ENCODE results near the gene AHRR.
"Not testable (repeated sequence)": the region's sequence is repeated elsewhere in the genome, so short reads cannot be mapped to it uniquely, and the experiment has no call there.

Gene AHRR

DNA sequence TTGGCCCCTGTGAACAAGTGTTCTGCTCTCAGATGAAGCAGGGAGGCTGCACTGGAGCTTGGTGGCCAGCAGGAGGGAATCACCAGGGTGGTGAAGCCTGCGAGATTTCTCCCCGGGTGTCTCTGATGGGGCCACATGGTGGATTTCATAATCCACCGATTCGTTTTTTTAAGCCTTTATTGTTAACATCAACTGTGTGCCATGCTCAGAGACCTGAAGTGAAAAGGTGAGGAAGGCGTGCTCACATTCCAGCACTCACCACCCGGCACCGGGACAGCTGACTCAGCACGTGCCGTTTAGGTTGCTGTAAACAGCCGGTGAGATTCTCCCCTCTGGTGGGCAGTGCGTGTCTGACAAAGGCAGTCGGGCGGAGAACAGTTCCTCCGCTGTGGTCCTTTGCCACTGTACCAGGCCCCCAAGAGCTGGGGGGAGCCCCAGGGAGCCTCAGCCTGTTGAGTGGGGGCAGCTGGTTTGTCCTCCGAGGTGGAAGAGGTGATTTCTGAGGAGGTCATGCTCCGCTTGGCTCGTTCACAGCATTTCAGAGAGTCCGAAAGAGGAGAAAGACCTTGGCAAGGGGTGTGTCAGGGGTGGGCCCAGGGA, 12.7 kb upstream of the AHRR start:
- Histone ChIP-seq H3K4me3 (ENCODE audit: severe bottlenecking) (no peak overlapping the region), H3K27me3 (ENCODE audit: insufficient read depth, poor library complexity, severe bottlenecking) (no peaks in the 10 kb centered on the region), H3K27ac (ENCODE audit: poor library complexity, severe bottlenecking) (no peak overlapping the region), H3K36me3 (ENCODE audit: low read depth) (peaks cover 60% of the 10 kb centered on the region), H3K4me1 (ENCODE audit: insufficient read depth, poor library complexity, severe bottlenecking) (peaks cover 10% of the 10 kb centered on the region), H3K9me3 (ENCODE audit: severe bottlenecking) (no peaks in the 10 kb centered on the region)
- TF ChIP-seq, protein P1, sequence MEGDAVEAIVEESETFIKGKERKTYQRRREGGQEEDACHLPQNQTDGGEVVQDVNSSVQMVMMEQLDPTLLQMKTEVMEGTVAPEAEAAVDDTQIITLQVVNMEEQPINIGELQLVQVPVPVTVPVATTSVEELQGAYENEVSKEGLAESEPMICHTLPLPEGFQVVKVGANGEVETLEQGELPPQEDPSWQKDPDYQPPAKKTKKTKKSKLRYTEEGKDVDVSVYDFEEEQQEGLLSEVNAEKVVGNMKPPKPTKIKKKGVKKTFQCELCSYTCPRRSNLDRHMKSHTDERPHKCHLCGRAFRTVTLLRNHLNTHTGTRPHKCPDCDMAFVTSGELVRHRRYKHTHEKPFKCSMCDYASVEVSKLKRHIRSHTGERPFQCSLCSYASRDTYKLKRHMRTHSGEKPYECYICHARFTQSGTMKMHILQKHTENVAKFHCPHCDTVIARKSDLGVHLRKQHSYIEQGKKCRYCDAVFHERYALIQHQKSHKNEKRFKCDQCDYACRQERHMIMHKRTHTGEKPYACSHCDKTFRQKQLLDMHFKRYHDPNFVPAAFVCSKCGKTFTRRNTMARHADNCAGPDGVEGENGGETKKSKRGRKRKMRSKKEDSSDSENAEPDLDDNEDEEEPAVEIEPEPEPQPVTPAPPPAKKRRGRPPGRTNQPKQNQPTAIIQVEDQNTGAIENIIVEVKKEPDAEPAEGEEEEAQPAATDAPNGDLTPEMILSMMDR (IDR thresholded peaks at IDR 0.05; ENCODE audit: poor library complexity, severe bottlenecking): peak; percentile 50
- DNase-seq (ENCODE audit: low spot score) (peak; percentile 89), ATAC-seq (ENCODE audit: low read depth) (peak; percentile 87)

- DNase-seq (ENCODE audit: low spot score); H3K27me3 ChIP-seq (ENCODE audit: insufficient read depth, poor library complexity, severe bottlenecking); ATAC-seq (ENCODE audit: low read depth); H3K4me3 ChIP-seq (ENCODE audit: severe bottlenecking); H3K9me3 ChIP-seq (ENCODE audit: severe bottlenecking); H3K4me1 ChIP-seq (ENCODE audit: insufficient read depth, poor library complexity, severe bottlenecking); H3K27ac ChIP-seq (ENCODE audit: poor library complexity, severe bottlenecking): not testable (repeated sequence)
- H3K36me3 ChIP-seq (ENCODE audit: low read depth): peaks cover 67% of the 10 kb centered on the region
Observed at GRCh38 chr5:309831-310230, 11.7 kb upstream of the AHRR start.

GRCh38 chr5:310516-310915, 11.0 kb upstream of the AHRR start:
- peaks cover 10% of the 10 kb centered on the region for H3K4me1 ChIP-seq (ENCODE audit: insufficient read depth, poor library complexity, severe bottlenecking)
- no peaks in the 10 kb centered on the region for H3K27me3 ChIP-seq (ENCODE audit: insufficient read depth, poor library complexity, severe bottlenecking)
- no peaks in the 10 kb centered on the region for H3K9me3 ChIP-seq (ENCODE audit: severe bottlenecking)
- DNase-seq (ENCODE audit: low spot score) (no peak), ATAC-seq (ENCODE audit: low read depth) (no peak)
- peaks cover 69% of the 10 kb centered on the region for H3K36me3 ChIP-seq (ENCODE audit: low read depth)
- H3K4me3 ChIP-seq (ENCODE audit: severe bottlenecking): no peak overlapping the region
- no peak overlapping the region for H3K27ac ChIP-seq (ENCODE audit: poor library complexity, severe bottlenecking)
- TF ChIP-seq, protein P1 (IDR thresholded peaks at IDR 0.05; ENCODE audit: poor library complexity, severe bottlenecking): no peak

- TF ChIP-seq, protein P1 (IDR thresholded peaks at IDR 0.05; ENCODE audit: poor library complexity, severe bottlenecking): no peak
- Histone ChIP-seq H3K4me3 (ENCODE audit: severe bottlenecking) (no peak overlapping the region), H3K36me3 (ENCODE audit: low read depth) (peaks cover 69% of the 10 kb centered on the region), H3K4me1 (ENCODE audit: insufficient read depth, poor library complexity, severe bottlenecking) (peaks cover 10% of the 10 kb centered on the region), H3K27ac (ENCODE audit: poor library complexity, severe bottlenecking) (no peak overlapping the region), H3K9me3 (ENCODE audit: severe bottlenecking) (no peaks in the 10 kb centered on the region), H3K27me3 (ENCODE audit: insufficient read depth, poor library complexity, severe bottlenecking) (no peaks in the 10 kb centered on the region)
- DNase-seq (ENCODE audit: low spot score) (no peak), ATAC-seq (ENCODE audit: low read depth) (no peak)
Observed at GRCh38 chr5:310941-311434, 10.5 kb upstream of the AHRR start.

DNA sequence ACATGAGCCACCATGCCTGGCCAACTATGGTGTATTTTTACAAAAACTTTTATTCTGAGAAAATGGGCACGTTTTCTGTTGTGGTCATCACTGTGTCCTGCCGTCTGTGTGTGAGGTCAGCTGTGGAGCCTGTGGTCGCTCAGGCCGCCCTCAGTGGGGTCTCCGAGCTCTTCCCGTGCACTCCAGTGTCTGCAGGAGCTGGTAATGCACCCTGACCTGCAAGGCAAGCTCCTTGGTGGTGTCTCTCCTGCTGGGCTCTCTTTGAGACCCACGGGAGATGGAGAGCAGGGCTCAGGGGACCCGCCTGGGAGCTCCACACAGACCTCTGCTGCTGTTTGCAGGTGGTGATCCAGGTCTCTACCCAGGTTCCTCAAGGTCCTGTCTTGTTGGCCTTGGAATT, 9.6 kb upstream of the AHRR start:
- Histone ChIP-seq H3K4me1 (ENCODE audit: insufficient read depth, poor library complexity, severe bottlenecking) (peaks cover 10% of the 10 kb centered on the region), H3K27ac (ENCODE audit: poor library complexity, severe bottlenecking) (no peak overlapping the region), H3K9me3 (ENCODE audit: severe bottlenecking) (no peaks in the 10 kb centered on the region), H3K36me3 (ENCODE audit: low read depth) (peaks cover 63% of the 10 kb centered on the region), H3K4me3 (ENCODE audit: severe bottlenecking) (no peak overlapping the region), H3K27me3 (ENCODE audit: insufficient read depth, poor library complexity, severe bottlenecking) (no peaks in the 10 kb centered on the region)
- DNase-seq (ENCODE audit: low spot score): no peak
- ATAC-seq (ENCODE audit: low read depth): no peak
- TF ChIP-seq, protein P1 (IDR thresholded peaks at IDR 0.05; ENCODE audit: poor library complexity, severe bottlenecking): no peak

All from RWPE2 (cell line).